Measurements from ENCODE around the gene GJB1. TPM values are rescaled to one million over a fixed set of nuclear protein-coding genes. Genes with fewer than 3 reads are reported as not detected.

GJB1 gene
- total RNA-seq, 1 donor from 2014 or later = not detected

GRCh38 chrX:71227370-71228062, 4.5 kb downstream of the GJB1 start:
- H3K4me3 Mint-ChIP-seq (ENCODE audit: unreplicated experiment) = no peak overlapping the region
- H3K36me3 ChIP-seq (ENCODE audit: insufficient read depth, low read length) = no peaks in the 10 kb centered on the region
- no peak overlapping the region for H2AFZ ChIP-seq (ENCODE audit: low read depth, low read length)
- FAIRE-seq = no peak
- H3K79me2 ChIP-seq (ENCODE audit: insufficient read depth, low read length) = no peaks in the 10 kb centered on the region
- peaks cover 14% of the 10 kb centered on the region for H3K4me1 Mint-ChIP-seq (ENCODE audit: low read depth, unreplicated experiment)
- no peak for DNase-seq (ENCODE audit: low read depth)
- peaks cover 4% of the 10 kb centered on the region for H3K27me3 Mint-ChIP-seq (ENCODE audit: low read depth, unreplicated experiment)
- H3K9ac ChIP-seq (ENCODE audit: low read length) = no peak overlapping the region
- H3K4me2 ChIP-seq (ENCODE audit: low read length) = no peak overlapping the region
- no peak for TF ChIP-seq EZH2 (IDR thresholded peaks at IDR 0.05; ENCODE audit: insufficient read depth, low read length)
- no peak for TF ChIP-seq CTCF (IDR thresholded peaks at IDR 0.05; ENCODE audit: insufficient read depth, low read depth, low read length)
- H3K27ac Mint-ChIP-seq (ENCODE audit: unreplicated experiment) = no peak overlapping the region
- H4K20me1 ChIP-seq (ENCODE audit: insufficient read depth, low read length) = no peaks in the 10 kb centered on the region
- no peaks in the 10 kb centered on the region for H3K27me3 ChIP-seq (ENCODE audit: insufficient read depth, low read length)
- no peaks in the 10 kb centered on the region for H3K4me1 ChIP-seq (ENCODE audit: insufficient read depth, low read length)
- no peaks in the 10 kb centered on the region for H3K9me3 Mint-ChIP-seq (ENCODE audit: unreplicated experiment)
- H3K27ac ChIP-seq (ENCODE audit: low read depth, low read length) = no peak overlapping the region
- no peaks in the 10 kb centered on the region for H3K9me3 ChIP-seq (ENCODE audit: insufficient read depth, low read depth, low read length)
- no peak overlapping the region for H3K4me3 ChIP-seq (ENCODE audit: insufficient read depth, low read depth, low read length)
- H3K36me3 Mint-ChIP-seq (ENCODE audit: low read depth, unreplicated experiment) = no peaks in the 10 kb centered on the region

DNA sequence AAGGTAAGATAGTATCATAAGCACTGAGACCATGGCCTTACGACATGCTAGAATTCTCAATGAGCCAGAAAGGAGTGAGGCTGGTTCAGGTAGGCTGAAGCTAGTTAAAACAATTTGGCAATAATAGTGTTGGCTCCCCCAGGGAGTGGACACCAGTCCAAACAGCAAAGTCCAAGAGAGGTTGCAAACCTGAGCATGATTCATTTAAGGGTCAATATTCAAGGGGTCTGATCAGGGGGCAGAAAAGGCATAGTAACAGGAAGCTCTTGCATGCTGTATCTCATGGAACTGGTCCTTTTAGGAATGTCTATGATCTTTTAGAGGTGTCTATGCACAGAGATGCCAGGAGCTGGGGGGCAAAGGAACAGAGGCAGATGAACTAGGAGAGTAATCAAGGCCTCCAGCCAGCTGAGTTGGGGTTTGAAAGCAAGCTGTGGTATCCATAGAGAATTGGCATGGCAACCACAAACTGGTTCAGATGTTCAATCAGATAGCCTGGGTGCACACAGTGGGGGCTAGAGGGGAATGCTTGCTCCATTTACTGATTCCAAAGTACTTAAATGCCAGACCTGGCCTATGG, 5.1 kb downstream of the GJB1 start:
- no peak for TF ChIP-seq EZH2 (IDR thresholded peaks at IDR 0.05; ENCODE audit: insufficient read depth, low read length)
- TF ChIP-seq CTCF (IDR thresholded peaks at IDR 0.05; ENCODE audit: insufficient read depth, low read depth, low read length) = no peak
- Mint-ChIP-seq H3K27ac (ENCODE audit: unreplicated experiment) (no peak overlapping the region), H3K4me1 (ENCODE audit: low read depth, unreplicated experiment) (peaks cover 14% of the 10 kb centered on the region), H3K4me3 (ENCODE audit: unreplicated experiment) (no peak overlapping the region), H3K9me3 (ENCODE audit: unreplicated experiment) (no peaks in the 10 kb centered on the region), H3K27me3 (ENCODE audit: low read depth, unreplicated experiment) (peaks cover 4% of the 10 kb centered on the region), H3K36me3 (ENCODE audit: low read depth, unreplicated experiment) (no peaks in the 10 kb centered on the region)
- no peaks in the 10 kb centered on the region for H3K9me3 ChIP-seq (ENCODE audit: insufficient read depth, low read depth, low read length)
- no peaks in the 10 kb centered on the region for H3K79me2 ChIP-seq (ENCODE audit: insufficient read depth, low read length)
- DNase-seq (ENCODE audit: low read depth) (no peak), FAIRE-seq (no peak)
- no peaks in the 10 kb centered on the region for H3K36me3 ChIP-seq (ENCODE audit: insufficient read depth, low read length)
- no peaks in the 10 kb centered on the region for H4K20me1 ChIP-seq (ENCODE audit: insufficient read depth, low read length)
- H3K9ac ChIP-seq (ENCODE audit: low read length) = no peak overlapping the region
- no peaks in the 10 kb centered on the region for H3K4me1 ChIP-seq (ENCODE audit: insufficient read depth, low read length)
- H3K27ac ChIP-seq (ENCODE audit: low read depth, low read length) = no peak overlapping the region
- no peak overlapping the region for H3K4me3 ChIP-seq (ENCODE audit: insufficient read depth, low read depth, low read length)
- no peak overlapping the region for H3K4me2 ChIP-seq (ENCODE audit: low read length)
- no peak overlapping the region for H2AFZ ChIP-seq (ENCODE audit: low read depth, low read length)
- H3K27me3 ChIP-seq (ENCODE audit: insufficient read depth, low read length) = no peaks in the 10 kb centered on the region

DNA sequence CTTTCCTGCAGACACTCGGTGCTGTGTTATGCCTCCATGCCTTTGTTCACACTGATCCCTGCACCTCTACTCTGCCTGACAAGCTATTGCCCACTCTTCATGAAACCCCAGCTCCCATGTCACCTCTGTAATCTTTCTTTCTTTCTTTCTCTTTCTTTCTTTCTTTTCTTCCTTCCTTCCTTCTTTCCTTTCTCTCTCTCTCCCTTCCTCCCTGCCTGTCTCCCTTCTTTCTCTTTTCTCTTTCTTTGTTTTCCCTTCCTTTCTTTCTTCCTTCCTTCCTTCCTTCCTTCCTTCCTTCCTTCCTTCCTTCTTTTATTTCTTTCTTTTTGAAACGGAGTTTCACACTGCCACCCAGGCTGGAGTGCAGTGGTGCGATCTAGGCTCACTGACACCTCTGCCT, 12.5 kb downstream of the GJB1 start:
- H3K27me3 ChIP-seq (ENCODE audit: insufficient read depth, low read length) = no peaks in the 10 kb centered on the region
- no peak overlapping the region for H3K4me2 ChIP-seq (ENCODE audit: low read length)
- no peaks in the 10 kb centered on the region for H3K4me1 ChIP-seq (ENCODE audit: insufficient read depth, low read length)
- no peak overlapping the region for H3K27ac ChIP-seq (ENCODE audit: low read depth, low read length)
- H3K9me3 Mint-ChIP-seq (ENCODE audit: unreplicated experiment) = no peaks in the 10 kb centered on the region
- DNase-seq (ENCODE audit: low read depth) (no peak), FAIRE-seq (no peak)
- peaks cover 2% of the 10 kb centered on the region for H3K27me3 Mint-ChIP-seq (ENCODE audit: low read depth, unreplicated experiment)
- H3K9me3 ChIP-seq (ENCODE audit: insufficient read depth, low read depth, low read length) = no peaks in the 10 kb centered on the region
- no peak overlapping the region for H2AFZ ChIP-seq (ENCODE audit: low read depth, low read length)
- no peak overlapping the region for H3K9ac ChIP-seq (ENCODE audit: low read length)
- TF ChIP-seq CTCF (IDR thresholded peaks at IDR 0.05; ENCODE audit: insufficient read depth, low read depth, low read length) (no peak), EZH2 (IDR thresholded peaks at IDR 0.05; ENCODE audit: insufficient read depth, low read length) (no peak)
- H3K4me3 ChIP-seq (ENCODE audit: insufficient read depth, low read depth, low read length) = no peak overlapping the region
- H3K36me3 Mint-ChIP-seq (ENCODE audit: low read depth, unreplicated experiment) = peaks cover 5% of the 10 kb centered on the region
- no peaks in the 10 kb centered on the region for H4K20me1 ChIP-seq (ENCODE audit: insufficient read depth, low read length)
- no peak overlapping the region for H3K27ac Mint-ChIP-seq (ENCODE audit: unreplicated experiment)
- no peaks in the 10 kb centered on the region for H3K36me3 ChIP-seq (ENCODE audit: insufficient read depth, low read length)
- H3K4me1 Mint-ChIP-seq (ENCODE audit: low read depth, unreplicated experiment) = no peaks in the 10 kb centered on the region
- no peaks in the 10 kb centered on the region for H3K79me2 ChIP-seq (ENCODE audit: insufficient read depth, low read length)
- no peak overlapping the region for H3K4me3 Mint-ChIP-seq (ENCODE audit: unreplicated experiment)

All from astrocyte (in vitro differentiated cells and primary cell).